ENCODE data around the gene ZRANB3.

DNA sequence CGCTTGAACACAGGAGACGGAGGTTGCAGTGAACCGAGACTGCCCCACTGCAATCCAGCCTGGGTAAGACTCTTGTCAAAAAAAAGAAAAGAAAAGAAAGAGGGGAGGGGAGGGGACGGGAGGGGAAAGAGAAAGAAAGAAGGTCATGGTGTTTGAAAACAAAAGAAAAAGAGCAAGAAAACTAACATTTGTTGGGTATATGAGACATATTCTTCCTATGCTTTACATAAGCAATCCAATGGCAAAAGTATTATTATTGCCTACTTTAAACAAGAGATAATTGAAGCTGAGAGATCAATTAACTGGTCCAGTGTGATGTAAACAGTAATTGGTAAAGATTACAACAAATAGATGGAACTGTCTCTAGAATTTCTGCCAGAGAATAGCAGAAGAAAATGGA is 157.3 kb downstream of the ZRANB3 start:
- TF ChIP-seq, protein P1, sequence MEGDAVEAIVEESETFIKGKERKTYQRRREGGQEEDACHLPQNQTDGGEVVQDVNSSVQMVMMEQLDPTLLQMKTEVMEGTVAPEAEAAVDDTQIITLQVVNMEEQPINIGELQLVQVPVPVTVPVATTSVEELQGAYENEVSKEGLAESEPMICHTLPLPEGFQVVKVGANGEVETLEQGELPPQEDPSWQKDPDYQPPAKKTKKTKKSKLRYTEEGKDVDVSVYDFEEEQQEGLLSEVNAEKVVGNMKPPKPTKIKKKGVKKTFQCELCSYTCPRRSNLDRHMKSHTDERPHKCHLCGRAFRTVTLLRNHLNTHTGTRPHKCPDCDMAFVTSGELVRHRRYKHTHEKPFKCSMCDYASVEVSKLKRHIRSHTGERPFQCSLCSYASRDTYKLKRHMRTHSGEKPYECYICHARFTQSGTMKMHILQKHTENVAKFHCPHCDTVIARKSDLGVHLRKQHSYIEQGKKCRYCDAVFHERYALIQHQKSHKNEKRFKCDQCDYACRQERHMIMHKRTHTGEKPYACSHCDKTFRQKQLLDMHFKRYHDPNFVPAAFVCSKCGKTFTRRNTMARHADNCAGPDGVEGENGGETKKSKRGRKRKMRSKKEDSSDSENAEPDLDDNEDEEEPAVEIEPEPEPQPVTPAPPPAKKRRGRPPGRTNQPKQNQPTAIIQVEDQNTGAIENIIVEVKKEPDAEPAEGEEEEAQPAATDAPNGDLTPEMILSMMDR (IDR thresholded peaks at IDR 0.05; ENCODE audit: low read length), result no peak
- TF ChIP-seq EZH2 (IDR thresholded peaks at IDR 0.05; ENCODE audit: borderline replicate concordance, low read length), result no peak

All from OCI-LY1 (cell line).